Regular cardiac myocyte (primary cell): ENCODE results near the gene ABCC4. TPM values are rescaled to one million over a fixed set of nuclear protein-coding genes. Genes with fewer than 3 reads are reported as not detected.

Experiments used
- total RNA-seq: library from RNA; depleted of rRNA; stranded (reverse); fragments of >200 nt; gene quantifications from 2 replicates; pipeline ENCODE4 v1.2.3, GENCODE V29; 2014

ABCC4 gene, protein sequence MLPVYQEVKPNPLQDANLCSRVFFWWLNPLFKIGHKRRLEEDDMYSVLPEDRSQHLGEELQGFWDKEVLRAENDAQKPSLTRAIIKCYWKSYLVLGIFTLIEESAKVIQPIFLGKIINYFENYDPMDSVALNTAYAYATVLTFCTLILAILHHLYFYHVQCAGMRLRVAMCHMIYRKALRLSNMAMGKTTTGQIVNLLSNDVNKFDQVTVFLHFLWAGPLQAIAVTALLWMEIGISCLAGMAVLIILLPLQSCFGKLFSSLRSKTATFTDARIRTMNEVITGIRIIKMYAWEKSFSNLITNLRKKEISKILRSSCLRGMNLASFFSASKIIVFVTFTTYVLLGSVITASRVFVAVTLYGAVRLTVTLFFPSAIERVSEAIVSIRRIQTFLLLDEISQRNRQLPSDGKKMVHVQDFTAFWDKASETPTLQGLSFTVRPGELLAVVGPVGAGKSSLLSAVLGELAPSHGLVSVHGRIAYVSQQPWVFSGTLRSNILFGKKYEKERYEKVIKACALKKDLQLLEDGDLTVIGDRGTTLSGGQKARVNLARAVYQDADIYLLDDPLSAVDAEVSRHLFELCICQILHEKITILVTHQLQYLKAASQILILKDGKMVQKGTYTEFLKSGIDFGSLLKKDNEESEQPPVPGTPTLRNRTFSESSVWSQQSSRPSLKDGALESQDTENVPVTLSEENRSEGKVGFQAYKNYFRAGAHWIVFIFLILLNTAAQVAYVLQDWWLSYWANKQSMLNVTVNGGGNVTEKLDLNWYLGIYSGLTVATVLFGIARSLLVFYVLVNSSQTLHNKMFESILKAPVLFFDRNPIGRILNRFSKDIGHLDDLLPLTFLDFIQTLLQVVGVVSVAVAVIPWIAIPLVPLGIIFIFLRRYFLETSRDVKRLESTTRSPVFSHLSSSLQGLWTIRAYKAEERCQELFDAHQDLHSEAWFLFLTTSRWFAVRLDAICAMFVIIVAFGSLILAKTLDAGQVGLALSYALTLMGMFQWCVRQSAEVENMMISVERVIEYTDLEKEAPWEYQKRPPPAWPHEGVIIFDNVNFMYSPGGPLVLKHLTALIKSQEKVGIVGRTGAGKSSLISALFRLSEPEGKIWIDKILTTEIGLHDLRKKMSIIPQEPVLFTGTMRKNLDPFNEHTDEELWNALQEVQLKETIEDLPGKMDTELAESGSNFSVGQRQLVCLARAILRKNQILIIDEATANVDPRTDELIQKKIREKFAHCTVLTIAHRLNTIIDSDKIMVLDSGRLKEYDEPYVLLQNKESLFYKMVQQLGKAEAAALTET (N-terminal part only)
- 22.6 and 24.5 TPM in 2 replicates for total RNA-seq

DNA sequence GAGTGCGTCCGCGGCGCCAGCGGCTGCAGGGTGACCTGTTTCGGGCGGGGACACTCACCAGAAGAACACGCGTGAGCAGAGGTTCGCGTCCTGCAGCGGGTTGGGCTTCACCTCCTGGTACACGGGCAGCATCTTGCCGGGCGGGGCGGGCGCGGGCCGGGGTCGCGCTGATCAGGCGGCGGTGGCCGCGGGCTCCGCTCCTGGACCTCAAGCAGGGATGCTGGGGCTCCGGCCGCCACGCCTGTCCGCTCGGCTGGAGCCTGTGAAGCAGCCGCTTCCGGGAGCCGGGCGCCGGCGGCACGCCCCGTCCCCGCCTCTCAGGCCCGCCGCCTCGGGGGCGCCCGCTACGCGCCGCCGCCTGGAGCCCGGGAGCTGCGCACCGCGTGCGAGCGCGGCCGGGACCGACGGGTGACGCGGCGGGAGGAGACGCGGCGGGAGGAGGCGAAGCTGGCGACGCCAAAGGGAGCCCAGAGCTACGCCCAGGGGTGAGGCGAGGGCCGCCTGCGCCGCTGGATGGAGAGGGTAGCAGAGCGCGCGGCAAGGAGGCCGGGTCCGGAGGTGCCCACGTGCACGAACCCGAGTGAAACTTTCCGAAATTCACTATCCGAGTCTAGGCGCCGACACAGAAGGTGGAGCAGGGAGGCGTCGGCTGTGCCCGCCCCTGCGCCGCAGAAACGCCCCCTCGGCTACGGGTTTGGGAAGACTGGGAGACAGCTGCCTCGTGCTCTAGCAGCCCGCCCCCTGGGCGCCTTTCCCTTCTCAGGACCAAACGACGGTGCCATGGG lies at the start of gene ABCC4:
ABCC4 (minus strand) TSS at position 269 of the 785 bp plus-strand sequence; CDS start at position 132, 137 bp downstream.

